HPDE6-E6E7 (cell line): Measurements from ENCODE around the gene PEX11G.
"Not testable (repeated sequence)": the region's sequence is repeated elsewhere in the genome, so short reads cannot be mapped to it uniquely, and the experiment has no call there.

Source experiments
- DNase-seq: peaks from one replicate; pipeline ENCODE4 v3.0.0; 2011; ENCODE audit warnings: missing footprints; ENCODE audit errors: extremely low spot score

Gene PEX11G

GRCh38 chr19:7467009-7467989 lies 21.5 kb downstream of the PEX11G start:
- no peak for DNase-seq

- no peak for DNase-seq
These were observed 25.3 kb downstream of the PEX11G start for GRCh38 chr19:7463575-7463974.

GRCh38 chr19:7461841-7462629 lies 26.8 kb downstream of the PEX11G start:
- no peak for DNase-seq

- peak; percentile 32 for DNase-seq
These were observed 28.3 kb downstream of the PEX11G start for GRCh38 chr19:7460562-7460966.

GRCh38 chr19:7459773-7460172 lies 29.1 kb downstream of the PEX11G start:
- DNase-seq: no peak

GRCh38 chr19:7458675-7459074 lies 30.2 kb downstream of the PEX11G start:
- no peak for DNase-seq

GRCh38 chr19:7456964-7457541 lies 31.8 kb downstream of the PEX11G start:
- DNase-seq: no peak

- DNase-seq: no peak
These were observed 33.1 kb downstream of the PEX11G start for GRCh38 chr19:7455600-7456296.

- DNase-seq: no peak
These were observed 33.8 kb downstream of the PEX11G start for GRCh38 chr19:7454998-7455397.

- DNase-seq: no peak
These were observed 38.3 kb downstream of the PEX11G start for GRCh38 chr19:7450243-7451223.

GRCh38 chr19:7449391-7450070 lies 39.3 kb downstream of the PEX11G start:
- DNase-seq: not testable (repeated sequence)

GRCh38 chr19:7447648-7448047 lies 41.2 kb downstream of the PEX11G start:
- DNase-seq: no peak

GRCh38 chr19:7445104-7445503 lies 43.7 kb downstream of the PEX11G start:
- no peak for DNase-seq

- no peak for DNase-seq
These were observed 44.8 kb downstream of the PEX11G start for GRCh38 chr19:7444042-7444441.

GRCh38 chr19:7442423-7442822 lies 46.4 kb downstream of the PEX11G start:
- no peak for DNase-seq

- no peak for DNase-seq
These were observed 47.2 kb downstream of the PEX11G start for GRCh38 chr19:7441468-7442146.

GRCh38 chr19:7440188-7440975 lies 48.5 kb downstream of the PEX11G start:
- no peak for DNase-seq

- DNase-seq: no peak
These were observed 53.2 kb downstream of the PEX11G start for GRCh38 chr19:7435586-7435985.
